Measurements from ENCODE around the gene ANKRD33B. TPM values are rescaled to one million over a fixed set of nuclear protein-coding genes. Genes with fewer than 3 reads are reported as not detected.

The ANKRD33B gene
- total RNA-seq, 1 experiment from 2014 or later = 10.9 TPM

GRCh38 chr5:10629682-10630081 is 65.8 kb downstream of the ANKRD33B start:
- Histone ChIP-seq H3K9ac (ENCODE audit: low read length) (no peak overlapping the region), H3K27ac (ENCODE audit: low read depth, low read length) (no peak overlapping the region), H3K9me2 (ENCODE audit: insufficient read depth) (no peaks in the 10 kb centered on the region), H3K4me3 (replicated peaks in 1 of 2; ENCODE audit: low read depth in 1 of 2, low read length in 2 of 2) (no peak overlapping the region), H3K79me2 (ENCODE audit: insufficient read depth, low read length) (peaks cover 29% of the 10 kb centered on the region; the same call in 1 of the 2 replicates), H2AFZ (ENCODE audit: low read depth, low read length, poor library complexity, severe bottlenecking) (no peak overlapping the region), H4K20me1 (ENCODE audit: insufficient read depth) (no peaks in the 10 kb centered on the region), H3K9me3 (ENCODE audit: control insufficient read depth in 1 of 2, insufficient read depth in 1 of 2, low read depth in 1 of 2, low read length in 2 of 2) (no peaks in the 10 kb centered on the region; a peak in 1 of 4 replicates), H3K4me2 (ENCODE audit: low read length) (no peak overlapping the region), H3K36me3 (ENCODE audit: control insufficient read depth in 1 of 2, insufficient read depth in 2 of 2, low read length in 2 of 2) (peaks cover 0 to 4% of the 10 kb centered on the region in 2 experiments; a peak in 1 of 4 replicates), H3K4me1 (ENCODE audit: control insufficient read depth in 1 of 2, insufficient read depth in 2 of 2, low read length in 2 of 2) (peaks cover 16 to 63% of the 10 kb centered on the region in 2 experiments), H3K27me3 (ENCODE audit: insufficient read depth, low read length) (no peaks in the 10 kb centered on the region)
- RAD21 ChIA-PET (ENCODE audit: low non-redundant PET in 1 of 2, low total read pairs in 2 of 2, uncharacterized antibody in 2 of 2, unreplicated experiment in 2 of 2) = interaction anchor here in 1 of 2 experiments (3.2 kb wide), 1 partner anchor 176 kb away, joined by 37 read pairs; no protein-coding TSS in a partner anchor
- no peak for ATAC-seq
- TF ChIP-seq MAX (IDR thresholded peaks at IDR 0.05) (no peak), EGR1 (IDR thresholded peaks at IDR 0.05; ENCODE audit: low read depth) (no peak), SP1 (IDR thresholded peaks at IDR 0.05; ENCODE audit: low read depth) (no peak), POLR2A (IDR thresholded peaks at IDR 0.05; ENCODE audit: borderline replicate concordance, extremely low read depth, insufficient read depth, insufficient read length) (no peak), SRF (IDR thresholded peaks at IDR 0.05; ENCODE audit: low read depth) (no peak), RAD21 (IDR thresholded peaks at IDR 0.05; ENCODE audit: low read depth) (no peak), YY1 (IDR thresholded peaks at IDR 0.05; ENCODE audit: extremely low read depth, insufficient replicate concordance, low read depth, low read length) (no peak), TCF7L2 (IDR thresholded peaks at IDR 0.05; ENCODE audit: borderline replicate concordance, extremely low read depth, insufficient read depth, insufficient read length) (no peak), SIN3A (IDR thresholded peaks at IDR 0.05; ENCODE audit: low read depth) (no peak), ZFX (IDR thresholded peaks at IDR 0.05) (no peak), POLR2AphosphoS5 (IDR thresholded peaks at IDR 0.05; ENCODE audit: low read depth, low read length) (no peak), EZH2phosphoT487 (IDR thresholded peaks at IDR 0.05; ENCODE audit: borderline replicate concordance) (no peak), ELF1 (IDR thresholded peaks at IDR 0.05; ENCODE audit: borderline replicate concordance, low read depth) (no peak), CTCF (IDR thresholded peaks at IDR 0.05 in 2 of 3, conservative IDR thresholded peaks at IDR 0.05 in 1 of 3; ENCODE audit: borderline replicate concordance in 1 of 3, insufficient read depth in 1 of 3, low read depth in 2 of 3, low read length in 2 of 3) (no peak), ZNF274 (IDR thresholded peaks at IDR 0.05; ENCODE audit: low read depth, low read length) (no peak), CBX3 (IDR thresholded peaks at IDR 0.05; ENCODE audit: low read depth) (no peak), EZH2 (IDR thresholded peaks at IDR 0.05) (no peak), FOSL1 (IDR thresholded peaks at IDR 0.05; ENCODE audit: low read depth) (no peak), ATF3 (IDR thresholded peaks at IDR 0.05) (no peak)
- TF ChIP-seq, protein P1, sequence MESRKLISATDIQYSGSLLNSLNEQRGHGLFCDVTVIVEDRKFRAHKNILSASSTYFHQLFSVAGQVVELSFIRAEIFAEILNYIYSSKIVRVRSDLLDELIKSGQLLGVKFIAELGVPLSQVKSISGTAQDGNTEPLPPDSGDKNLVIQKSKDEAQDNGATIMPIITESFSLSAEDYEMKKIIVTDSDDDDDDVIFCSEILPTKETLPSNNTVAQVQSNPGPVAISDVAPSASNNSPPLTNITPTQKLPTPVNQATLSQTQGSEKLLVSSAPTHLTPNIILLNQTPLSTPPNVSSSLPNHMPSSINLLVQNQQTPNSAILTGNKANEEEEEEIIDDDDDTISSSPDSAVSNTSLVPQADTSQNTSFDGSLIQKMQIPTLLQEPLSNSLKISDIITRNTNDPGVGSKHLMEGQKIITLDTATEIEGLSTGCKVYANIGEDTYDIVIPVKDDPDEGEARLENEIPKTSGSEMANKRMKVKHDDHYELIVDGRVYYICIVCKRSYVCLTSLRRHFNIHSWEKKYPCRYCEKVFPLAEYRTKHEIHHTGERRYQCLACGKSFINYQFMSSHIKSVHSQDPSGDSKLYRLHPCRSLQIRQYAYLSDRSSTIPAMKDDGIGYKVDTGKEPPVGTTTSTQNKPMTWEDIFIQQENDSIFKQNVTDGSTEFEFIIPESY (IDR thresholded peaks at IDR 0.05; ENCODE audit: extremely low read depth, insufficient replicate concordance, low read length) = no peak
- no peak for DNase-seq (ENCODE audit: low read depth, low spot score)
- POLR2A ChIA-PET = no interaction called here
- intact Hi-C loops (cut with micrococcal nuclease) = no loop called here
- BruUV-seq (replicated peaks) = no TSS peak
- CTCF ChIA-PET = no interaction called here

Data from HCT116 (cell line).